HG03558 (cell line): ENCODE results near the gene CDC42BPG.

Source experiments
- ATAC-seq: cut with Tn5 transposase; IDR thresholded peaks from one replicate; pipeline ENCODE4 v1.9.1; 2021; ENCODE audit warnings: moderate number of reproducible peaks; ENCODE audit not compliant: unreplicated experiment; ENCODE audit errors: extremely low read depth

CDC42BPG gene, protein sequence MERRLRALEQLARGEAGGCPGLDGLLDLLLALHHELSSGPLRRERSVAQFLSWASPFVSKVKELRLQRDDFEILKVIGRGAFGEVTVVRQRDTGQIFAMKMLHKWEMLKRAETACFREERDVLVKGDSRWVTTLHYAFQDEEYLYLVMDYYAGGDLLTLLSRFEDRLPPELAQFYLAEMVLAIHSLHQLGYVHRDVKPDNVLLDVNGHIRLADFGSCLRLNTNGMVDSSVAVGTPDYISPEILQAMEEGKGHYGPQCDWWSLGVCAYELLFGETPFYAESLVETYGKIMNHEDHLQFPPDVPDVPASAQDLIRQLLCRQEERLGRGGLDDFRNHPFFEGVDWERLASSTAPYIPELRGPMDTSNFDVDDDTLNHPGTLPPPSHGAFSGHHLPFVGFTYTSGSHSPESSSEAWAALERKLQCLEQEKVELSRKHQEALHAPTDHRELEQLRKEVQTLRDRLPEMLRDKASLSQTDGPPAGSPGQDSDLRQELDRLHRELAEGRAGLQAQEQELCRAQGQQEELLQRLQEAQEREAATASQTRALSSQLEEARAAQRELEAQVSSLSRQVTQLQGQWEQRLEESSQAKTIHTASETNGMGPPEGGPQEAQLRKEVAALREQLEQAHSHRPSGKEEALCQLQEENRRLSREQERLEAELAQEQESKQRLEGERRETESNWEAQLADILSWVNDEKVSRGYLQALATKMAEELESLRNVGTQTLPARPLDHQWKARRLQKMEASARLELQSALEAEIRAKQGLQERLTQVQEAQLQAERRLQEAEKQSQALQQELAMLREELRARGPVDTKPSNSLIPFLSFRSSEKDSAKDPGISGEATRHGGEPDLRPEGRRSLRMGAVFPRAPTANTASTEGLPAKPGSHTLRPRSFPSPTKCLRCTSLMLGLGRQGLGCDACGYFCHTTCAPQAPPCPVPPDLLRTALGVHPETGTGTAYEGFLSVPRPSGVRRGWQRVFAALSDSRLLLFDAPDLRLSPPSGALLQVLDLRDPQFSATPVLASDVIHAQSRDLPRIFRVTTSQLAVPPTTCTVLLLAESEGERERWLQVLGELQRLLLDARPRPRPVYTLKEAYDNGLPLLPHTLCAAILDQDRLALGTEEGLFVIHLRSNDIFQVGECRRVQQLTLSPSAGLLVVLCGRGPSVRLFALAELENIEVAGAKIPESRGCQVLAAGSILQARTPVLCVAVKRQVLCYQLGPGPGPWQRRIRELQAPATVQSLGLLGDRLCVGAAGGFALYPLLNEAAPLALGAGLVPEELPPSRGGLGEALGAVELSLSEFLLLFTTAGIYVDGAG (N-terminal part only)

DNA sequence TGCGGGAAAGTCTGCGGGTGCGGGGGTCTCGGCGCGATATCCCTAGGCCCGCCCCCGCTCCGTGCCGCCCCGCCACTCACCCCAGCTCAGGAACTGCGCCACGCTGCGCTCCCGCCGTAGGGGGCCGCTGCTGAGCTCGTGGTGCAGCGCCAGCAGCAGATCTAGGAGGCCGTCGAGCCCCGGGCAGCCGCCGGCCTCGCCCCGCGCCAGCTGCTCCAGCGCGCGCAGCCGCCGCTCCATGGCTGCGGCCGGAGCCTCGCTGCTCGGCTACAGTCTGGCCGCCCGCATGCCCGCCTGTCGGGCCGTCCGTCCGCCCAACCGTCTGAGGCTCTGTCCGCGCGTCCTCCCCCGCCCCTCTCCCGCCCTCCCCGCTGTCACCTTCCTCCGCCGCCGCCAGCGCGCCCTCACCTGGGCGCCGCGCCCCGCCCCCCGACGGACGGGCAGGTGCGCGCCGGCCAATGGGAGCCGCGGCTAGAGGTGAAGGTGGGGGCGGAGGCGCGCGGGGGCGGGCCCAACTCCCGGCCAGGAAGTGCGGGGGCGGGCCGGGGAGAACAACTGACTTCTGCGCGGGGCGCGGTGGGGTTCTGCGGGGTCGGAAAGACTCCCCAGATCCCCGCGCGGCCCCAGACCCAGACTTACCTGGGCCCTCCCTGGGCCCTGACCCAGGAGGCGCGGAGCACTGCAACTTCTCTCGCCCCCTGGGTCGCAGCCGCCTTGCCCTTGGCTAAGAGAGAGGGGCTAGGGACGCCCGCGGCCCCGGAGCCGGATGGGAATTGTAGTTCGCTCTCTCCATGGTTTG, at the start of gene CDC42BPG:
Gene CDC42BPG, minus strand, starts transcription at position 324 of the 799 bp plus-strand sequence. Its CDS starts 84 bp downstream, at position 240.
- ATAC-seq, result no peak

- no peak for ATAC-seq
Observed at GRCh38 chr11:64893194-64894069, 49.0 kb upstream of the CDC42BPG start.

- ATAC-seq, result no peak
Observed at GRCh38 chr11:64892838-64893193, 48.4 kb upstream of the CDC42BPG start.

DNA sequence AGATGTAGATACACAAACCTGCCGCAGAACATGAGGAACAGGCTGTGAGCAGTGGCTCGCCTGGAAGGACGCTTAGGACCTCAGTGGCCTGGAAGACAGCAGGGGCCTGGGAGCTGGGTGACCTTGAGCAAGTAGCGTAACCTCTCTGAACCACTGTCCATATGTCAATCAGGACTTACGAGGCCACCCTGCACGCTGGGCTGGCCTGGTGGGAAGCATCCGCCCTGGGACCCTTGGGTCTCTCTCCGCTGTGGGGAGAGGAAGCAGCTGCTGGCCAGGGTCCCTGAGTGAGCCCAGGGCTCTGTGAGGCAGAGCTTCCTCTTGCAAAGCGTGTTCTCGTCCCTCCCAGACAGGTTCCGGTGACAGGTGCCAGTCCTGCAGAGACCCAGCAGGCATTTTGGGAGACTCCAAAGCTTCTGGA, 48.0 kb upstream of the CDC42BPG start:
- ATAC-seq, result no peak

DNA sequence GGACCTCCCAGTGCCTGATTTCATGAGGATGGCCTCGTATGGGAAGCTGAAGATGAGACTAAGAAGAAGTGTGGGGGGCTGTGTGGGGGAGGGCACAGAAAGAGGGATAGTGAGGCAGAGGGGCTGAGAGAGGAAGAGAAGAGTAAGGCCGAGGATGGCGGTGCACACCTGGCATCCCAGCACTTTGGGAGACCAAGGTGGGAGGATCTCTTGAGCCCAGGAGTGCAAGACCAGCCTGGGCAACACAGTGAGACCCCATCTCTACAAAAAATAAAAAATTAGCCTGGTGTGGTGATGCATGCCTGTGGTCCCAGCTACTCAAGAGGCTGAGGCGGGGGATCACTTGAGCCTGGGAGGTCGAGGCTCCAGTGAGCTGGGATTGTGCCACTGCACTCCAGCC, 47.4 kb upstream of the CDC42BPG start:
- ATAC-seq, result no peak

- no peak for ATAC-seq
Observed at GRCh38 chr11:64891215-64891848, 46.9 kb upstream of the CDC42BPG start.

GRCh38 chr11:64890522-64890939, 46.1 kb upstream of the CDC42BPG start:
- ATAC-seq, result no peak

GRCh38 chr11:64888729-64889511, 44.5 kb upstream of the CDC42BPG start:
- ATAC-seq, result no peak

- ATAC-seq, result no peak
Observed at GRCh38 chr11:64888406-64888728, 43.9 kb upstream of the CDC42BPG start.

GRCh38 chr11:64887757-64888405, 43.4 kb upstream of the CDC42BPG start:
- ATAC-seq, result no peak

GRCh38 chr11:64887234-64887756, 42.8 kb upstream of the CDC42BPG start:
- no peak for ATAC-seq

DNA sequence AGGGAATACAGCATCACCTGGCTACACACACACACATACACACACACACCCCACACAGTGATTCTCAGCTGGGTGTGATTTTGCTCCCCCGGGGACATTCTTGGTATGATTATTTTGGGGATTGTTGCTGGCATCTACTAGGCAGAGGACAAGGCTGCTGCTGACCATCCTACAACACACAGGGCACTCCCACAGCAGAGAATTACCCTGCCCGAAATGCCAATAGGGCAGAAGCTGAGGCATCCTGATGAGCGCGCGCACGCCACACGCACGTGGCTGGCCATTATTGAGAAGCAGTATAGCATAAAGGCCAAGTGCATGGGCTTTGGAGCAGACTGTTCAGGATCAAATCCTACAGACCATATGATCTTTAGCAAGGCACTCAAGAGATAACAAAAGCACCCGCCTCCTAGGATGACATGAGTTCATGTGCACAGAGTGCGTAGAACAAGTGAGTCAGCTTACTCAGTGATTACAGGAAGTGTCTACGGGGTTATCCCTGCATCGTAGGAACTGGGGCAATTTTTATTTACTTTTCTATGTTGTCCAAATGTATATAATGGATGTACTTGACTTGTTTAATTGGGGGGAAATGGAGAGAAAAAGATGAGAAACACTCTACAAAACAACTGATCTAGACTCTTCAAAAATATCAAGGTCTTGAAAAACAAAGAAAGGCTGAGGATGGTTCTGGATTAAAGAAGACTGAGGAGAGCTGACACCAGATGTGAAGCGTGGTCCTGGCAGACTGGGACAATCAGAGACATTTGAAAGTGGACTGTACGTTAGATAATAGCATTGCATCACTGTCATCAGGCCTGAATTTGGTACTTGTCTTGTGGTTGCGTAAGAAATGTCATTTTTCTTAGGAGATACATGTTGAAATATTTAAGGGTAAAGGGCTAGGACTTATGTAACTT, 41.2 kb upstream of the CDC42BPG start:
- no peak for ATAC-seq

DNA sequence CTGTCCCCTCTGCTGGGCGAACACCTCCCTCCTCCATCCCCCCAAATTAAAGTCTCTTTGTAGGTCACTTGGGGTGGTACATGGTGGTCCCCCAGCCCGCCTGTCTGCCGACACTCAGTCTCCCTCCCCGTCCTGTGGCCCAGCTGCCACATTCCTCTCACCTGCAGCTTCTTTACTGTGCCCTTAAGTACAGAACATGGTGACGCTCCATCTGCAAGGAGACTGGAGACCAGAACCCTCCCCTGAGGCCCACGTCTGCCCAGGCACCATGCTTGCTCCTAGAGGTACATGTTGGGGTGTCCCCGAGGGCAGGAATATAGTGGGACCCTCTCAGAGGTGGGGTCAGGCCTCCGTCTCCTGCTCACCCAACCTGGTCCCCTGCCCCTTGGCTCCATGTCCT, 39.6 kb upstream of the CDC42BPG start:
- no peak for ATAC-seq

GRCh38 chr11:64883575-64883974, 39.1 kb upstream of the CDC42BPG start:
- no peak for ATAC-seq

DNA sequence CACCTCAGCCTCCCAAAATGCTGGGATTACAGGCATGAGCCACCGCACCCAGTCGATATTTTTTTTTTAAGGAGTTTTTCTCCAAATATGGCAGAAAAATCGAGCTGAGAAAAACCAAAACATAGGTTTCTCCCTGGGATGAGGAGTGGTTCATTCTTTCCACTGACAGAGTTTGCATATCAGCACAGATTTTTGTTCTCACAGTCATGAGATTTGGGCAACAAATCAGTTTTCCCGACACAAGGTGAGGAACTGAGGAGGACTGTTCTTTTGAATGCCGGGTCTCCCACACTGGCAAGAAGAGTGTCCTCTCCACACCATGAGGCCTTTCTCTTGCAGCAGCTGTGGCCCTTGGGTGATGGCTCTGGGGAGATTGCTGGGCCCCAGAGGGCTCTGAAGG, 37.8 kb upstream of the CDC42BPG start:
- no peak for ATAC-seq

GRCh38 chr11:64881476-64881875, 37.0 kb upstream of the CDC42BPG start:
- ATAC-seq, result no peak
